HepG2 (cell line): ENCODE results near the gene TLCD3B.

Experiments used
- CTCF ChIP-seq: sonication (generic); formaldehyde crosslinking; IDR thresholded peaks from 2 replicates; pipeline ENCODE4 v1.5.0; 2020; ENCODE audit warnings: mild to moderate bottlenecking, missing genetic modification reagents, moderate library complexity
- EZH2 ChIP-seq: conservative IDR thresholded peaks from 2 replicates; pipeline ENCODE4 v1.6.1; 2012; ENCODE audit warnings: mild to moderate bottlenecking, low read depth, low read length, moderate library complexity
- JUNB ChIP-seq: sonication (generic); formaldehyde crosslinking; IDR thresholded peaks from 2 replicates; pipeline ENCODE4 v1.8.0; 2022; ENCODE audit warnings: missing genetic modification reagents, mild to moderate bottlenecking, borderline replicate concordance
- KDM5A ChIP-seq: fragments of 200-600 bp; sonication (generic); IDR thresholded peaks from 2 replicates; pipeline ENCODE4 v1.7.0; 2018; ENCODE audit warnings: antibody characterized with exemption, mild to moderate bottlenecking, low read length, borderline replicate concordance
- PCBP1 ChIP-seq: fragments of 200-400 bp; formaldehyde crosslinking; IDR thresholded peaks from 2 replicates; pipeline ENCODE4 v1.6.1; 2017; ENCODE audit warnings: mild to moderate bottlenecking, low read depth, low read length, borderline replicate concordance
- PHF8 ChIP-seq: sonication (generic); formaldehyde crosslinking; IDR thresholded peaks from 2 replicates; pipeline ENCODE4 v1.5.0; 2020; ENCODE audit warnings: missing genetic modification reagents
- POLR2AphosphoS5 ChIP-seq: IDR thresholded peaks from 2 replicates; pipeline ENCODE4 v1.6.1; 2012; ENCODE audit warnings: low read depth, low read length
- SIN3A ChIP-seq: IDR thresholded peaks from 2 replicates; pipeline ENCODE4 v1.6.1; 2011; ENCODE audit warnings: low read depth, mild to moderate bottlenecking, control low read depth, low read length, borderline replicate concordance
- ZNF160 ChIP-seq: sonication (generic); formaldehyde crosslinking; IDR thresholded peaks from 2 replicates; pipeline ENCODE4 v1.8.0; 2022; ENCODE audit warnings: mild to moderate bottlenecking, inconsistent platforms, missing genetic modification reagents
- TF ChIP-seq, protein P1 (sequence below): sonication (generic); formaldehyde crosslinking; conservative IDR thresholded peaks from 2 replicates; pipeline ENCODE4 v1.8.0; 2022; ENCODE audit warnings: low read depth, missing genetic modification reagents
- TF ChIP-seq, protein P2 (sequence below): sonication (generic); IDR thresholded peaks from 2 replicates; pipeline ENCODE4 v1.6.1; 2016; ENCODE audit warnings: low read depth, borderline replicate concordance

GRCh38 chr16:30046588-30046987, 15.5 kb upstream of the TLCD3B start:
- TF ChIP-seq POLR2AphosphoS5, result no peak
- TF ChIP-seq, protein P1, sequence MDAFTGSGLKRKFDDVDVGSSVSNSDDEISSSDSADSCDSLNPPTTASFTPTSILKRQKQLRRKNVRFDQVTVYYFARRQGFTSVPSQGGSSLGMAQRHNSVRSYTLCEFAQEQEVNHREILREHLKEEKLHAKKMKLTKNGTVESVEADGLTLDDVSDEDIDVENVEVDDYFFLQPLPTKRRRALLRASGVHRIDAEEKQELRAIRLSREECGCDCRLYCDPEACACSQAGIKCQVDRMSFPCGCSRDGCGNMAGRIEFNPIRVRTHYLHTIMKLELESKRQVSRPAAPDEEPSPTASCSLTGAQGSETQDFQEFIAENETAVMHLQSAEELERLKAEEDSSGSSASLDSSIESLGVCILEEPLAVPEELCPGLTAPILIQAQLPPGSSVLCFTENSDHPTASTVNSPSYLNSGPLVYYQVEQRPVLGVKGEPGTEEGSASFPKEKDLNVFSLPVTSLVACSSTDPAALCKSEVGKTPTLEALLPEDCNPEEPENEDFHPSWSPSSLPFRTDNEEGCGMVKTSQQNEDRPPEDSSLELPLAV (CRISPR knock-in tag), result no peak
- no peak for TF ChIP-seq EZH2
- no peak for TF ChIP-seq PHF8
- TF ChIP-seq CTCF (CRISPR knock-in tag), result no peak
- TF ChIP-seq JUNB (CRISPR knock-in tag), result no peak
- TF ChIP-seq KDM5A, result no peak
- TF ChIP-seq SIN3A, result no peak
- TF ChIP-seq, protein P2, sequence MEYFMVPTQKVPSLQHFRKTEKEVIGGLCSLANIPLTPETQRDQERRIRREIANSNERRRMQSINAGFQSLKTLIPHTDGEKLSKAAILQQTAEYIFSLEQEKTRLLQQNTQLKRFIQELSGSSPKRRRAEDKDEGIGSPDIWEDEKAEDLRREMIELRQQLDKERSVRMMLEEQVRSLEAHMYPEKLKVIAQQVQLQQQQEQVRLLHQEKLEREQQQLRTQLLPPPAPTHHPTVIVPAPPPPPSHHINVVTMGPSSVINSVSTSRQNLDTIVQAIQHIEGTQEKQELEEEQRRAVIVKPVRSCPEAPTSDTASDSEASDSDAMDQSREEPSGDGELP, result no peak
- TF ChIP-seq ZNF160 (CRISPR knock-in tag), result no peak
- no peak for TF ChIP-seq PCBP1
